ENCODE results near the gene PLXNB1.
"Not testable (repeated sequence)": the region's sequence is repeated elsewhere in the genome, so short reads cannot be mapped to it uniquely, and the experiment has no call there.

The PLXNB1 gene

DNA sequence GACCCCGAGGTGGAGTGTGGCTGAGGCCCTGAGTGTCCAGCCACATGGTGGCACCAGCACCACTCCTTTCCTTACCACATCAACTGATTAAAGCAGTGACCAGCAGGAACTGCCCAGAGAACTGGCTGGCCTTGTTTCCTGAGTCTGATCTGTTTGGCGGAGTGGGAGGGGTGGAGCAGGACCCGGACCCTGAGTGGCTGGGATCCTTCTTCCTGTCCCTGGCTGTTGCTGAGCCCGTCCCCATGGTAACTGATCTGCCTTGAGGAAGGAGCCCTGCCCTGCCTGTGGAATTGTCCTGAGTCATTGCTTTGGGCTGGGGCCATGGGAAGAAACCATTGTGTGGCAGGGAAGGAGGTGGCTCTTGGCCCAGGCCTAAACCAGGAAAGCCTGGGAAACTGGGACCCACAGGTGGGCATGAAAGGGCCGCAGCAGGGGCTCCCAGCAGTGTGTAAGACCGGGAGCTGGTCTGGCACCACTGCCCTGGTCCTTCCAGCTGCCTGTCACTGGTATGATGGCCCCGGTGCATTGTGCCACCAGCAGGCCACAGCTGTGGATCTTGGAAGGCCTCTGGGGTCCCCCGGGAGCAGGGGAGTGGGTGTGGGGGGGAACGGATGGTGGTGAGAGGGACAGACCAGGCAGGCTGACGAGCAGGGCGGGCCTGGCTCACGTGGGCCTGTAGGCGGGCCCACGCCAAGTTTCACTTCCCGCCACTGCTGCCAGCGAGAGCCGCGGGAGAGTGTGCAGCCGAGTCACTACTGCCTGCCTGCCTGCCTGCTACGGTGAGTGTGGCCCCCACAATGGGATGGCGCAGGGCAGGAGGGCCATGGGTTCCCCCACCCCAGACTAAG is 35.9 kb upstream of the PLXNB1 start:
- peak; percentile 100 for DNase-seq (ENCODE audit: low spot score)

DNA sequence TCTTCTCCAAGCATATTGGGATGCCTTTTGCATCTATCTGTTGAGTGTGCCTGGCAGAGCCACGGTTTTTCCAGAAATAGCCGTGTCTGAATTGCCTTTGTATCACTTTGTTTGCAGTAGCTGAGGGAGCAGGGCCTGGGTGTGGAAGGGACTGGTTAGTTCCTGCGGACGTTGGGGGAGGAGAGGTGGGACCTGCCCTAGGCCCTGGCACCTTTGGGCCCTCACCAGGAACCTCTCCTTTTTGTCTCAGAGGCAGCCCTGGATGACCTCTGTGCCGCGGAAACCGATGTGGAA is 35.3 kb upstream of the PLXNB1 start:
- no peak for DNase-seq (ENCODE audit: low spot score)

DNA sequence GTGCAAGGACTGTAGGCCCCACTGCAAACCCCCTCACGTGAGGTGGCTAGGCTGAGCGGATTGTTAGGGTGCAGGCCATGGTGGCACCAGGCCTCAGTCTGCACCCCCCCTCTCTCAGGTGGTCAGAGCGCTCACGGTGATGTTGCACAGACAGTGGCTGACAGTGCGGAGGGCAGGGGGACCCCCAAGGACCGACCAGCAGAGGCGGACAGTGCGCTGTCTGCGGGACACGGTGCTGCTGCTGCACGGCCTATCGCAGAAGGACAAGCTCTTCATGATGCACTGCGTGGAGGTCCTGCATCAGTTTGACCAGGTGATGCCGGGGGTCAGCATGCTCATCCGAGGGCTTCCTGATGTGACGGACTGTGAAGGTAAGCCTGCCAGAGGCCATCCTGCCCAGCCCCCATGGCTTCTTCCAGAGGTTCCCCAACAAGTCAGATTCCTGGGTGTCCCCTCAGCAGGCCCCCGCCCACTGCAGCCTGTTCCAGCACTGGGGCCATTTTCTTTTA is 34.9 kb upstream of the PLXNB1 start:
- DNase-seq (ENCODE audit: low spot score), result no peak

DNA sequence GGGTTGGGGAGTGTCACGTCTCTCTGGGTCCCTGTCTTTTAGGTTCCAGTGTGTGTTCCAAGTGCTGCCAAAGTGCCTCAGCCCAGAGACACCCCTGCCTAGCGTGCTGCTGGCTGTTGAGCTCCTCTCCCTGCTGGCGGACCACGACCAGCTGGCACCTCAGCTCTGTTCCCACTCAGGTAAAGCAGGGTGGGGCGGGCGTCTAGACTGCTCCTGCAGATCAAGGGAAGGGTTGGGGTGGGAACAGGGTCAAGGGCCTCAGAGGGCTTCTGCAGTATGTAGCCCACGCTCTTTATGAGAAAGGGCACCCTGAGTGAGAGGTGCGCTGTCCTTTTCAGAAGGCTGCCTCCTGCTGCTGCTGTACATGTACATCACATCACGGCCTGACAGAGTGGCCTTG is 33.8 kb upstream of the PLXNB1 start:
- DNase-seq (ENCODE audit: low spot score), result no peak

DNA sequence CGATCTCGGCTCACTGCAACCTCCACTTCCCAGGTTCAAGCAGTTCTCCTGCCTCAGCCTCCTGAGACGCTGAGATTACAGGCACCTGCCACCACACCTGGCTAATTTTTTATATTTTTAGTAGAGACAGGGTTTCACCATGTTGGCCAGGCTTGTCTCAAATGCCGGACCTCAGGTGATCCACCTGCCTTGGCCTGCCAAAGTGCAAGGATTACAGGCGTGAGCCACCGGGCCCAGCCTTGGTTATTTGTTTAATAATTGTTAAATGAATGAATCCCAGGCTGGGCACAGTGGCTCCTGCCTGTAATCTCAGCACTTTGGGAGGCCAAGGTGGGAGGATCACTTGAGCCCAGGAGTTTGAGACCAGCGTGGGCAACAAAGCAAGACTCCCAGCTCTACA is 31.9 kb upstream of the PLXNB1 start:
- not testable (repeated sequence) for DNase-seq (ENCODE audit: low spot score)

DNA sequence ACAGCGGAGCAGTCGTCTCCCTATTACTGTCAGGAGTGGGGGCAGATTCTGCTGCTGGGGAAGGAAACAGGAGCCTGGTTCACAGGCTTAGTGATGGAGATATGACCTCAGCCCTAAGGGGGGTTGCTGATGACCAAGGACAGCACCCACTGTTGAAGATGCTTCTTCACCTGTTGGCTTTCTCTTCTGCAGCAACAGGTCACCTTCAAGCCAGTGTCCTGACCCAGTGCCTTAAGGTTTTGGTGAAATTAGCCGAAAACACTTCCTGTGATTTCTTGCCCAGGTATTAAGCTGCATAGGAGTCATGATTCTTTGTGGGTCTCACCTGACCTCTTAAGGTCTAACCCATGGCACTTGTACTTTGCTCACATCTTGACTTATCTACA is 30.6 kb upstream of the PLXNB1 start:
- no peak for DNase-seq (ENCODE audit: low spot score)

DNA sequence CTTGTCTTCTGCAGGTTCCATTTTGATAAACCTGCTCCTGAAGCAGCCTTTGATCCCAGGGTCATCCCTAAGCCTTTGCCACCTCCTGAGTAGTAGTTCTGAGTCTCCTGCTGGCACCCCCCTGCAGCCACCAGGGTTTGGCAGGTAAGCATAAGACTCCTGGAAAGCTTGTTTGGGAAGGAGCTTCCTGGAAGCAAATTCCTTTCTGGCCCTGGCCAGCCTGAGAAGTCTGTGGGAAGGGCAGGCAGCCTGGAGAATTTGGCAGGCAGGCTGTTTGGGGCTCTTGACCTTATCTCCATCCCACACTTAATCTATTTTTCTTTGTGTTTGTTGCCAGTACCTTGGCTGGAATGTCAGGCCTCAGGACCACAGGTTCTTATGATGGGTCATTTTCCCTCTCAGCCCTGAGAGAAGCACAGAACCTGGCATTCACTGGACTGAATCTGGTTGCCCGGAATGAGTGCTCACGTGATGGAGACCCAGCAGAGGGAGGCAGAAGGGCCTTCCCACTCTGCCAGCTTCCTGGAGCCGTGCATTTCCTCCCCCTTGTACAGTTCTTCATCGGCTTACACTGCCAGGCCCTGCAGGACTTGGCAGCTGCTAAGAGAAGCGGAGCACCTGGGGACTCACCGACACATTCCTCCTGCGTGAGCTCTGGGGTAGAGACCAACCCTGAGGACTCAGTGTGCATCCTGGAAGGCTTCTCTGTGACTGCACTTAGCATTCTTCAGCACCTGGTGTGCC is 30.1 kb upstream of the PLXNB1 start:
- DNase-seq (ENCODE audit: low spot score), result no peak

DNA sequence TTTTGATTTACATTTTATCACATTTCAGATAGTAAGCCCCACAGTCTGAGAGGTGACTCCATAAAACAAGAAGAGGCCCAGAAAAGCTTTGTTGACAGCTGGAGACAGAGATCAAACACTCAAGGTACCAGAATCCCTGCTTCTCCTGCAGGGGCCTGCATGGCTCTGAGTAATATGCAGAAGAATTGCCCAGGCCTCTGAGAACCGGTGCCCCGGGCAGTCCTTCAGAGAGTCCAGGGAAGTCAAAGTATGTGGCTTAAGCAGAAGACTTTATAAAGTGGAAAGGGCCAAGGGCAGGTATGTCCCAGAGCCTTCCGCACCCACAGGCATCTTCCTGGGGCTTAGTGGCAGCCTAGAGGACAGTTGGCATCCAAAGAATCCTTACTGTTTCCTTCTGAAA is 29.4 kb upstream of the PLXNB1 start:
- no peak for DNase-seq (ENCODE audit: low spot score)

DNA sequence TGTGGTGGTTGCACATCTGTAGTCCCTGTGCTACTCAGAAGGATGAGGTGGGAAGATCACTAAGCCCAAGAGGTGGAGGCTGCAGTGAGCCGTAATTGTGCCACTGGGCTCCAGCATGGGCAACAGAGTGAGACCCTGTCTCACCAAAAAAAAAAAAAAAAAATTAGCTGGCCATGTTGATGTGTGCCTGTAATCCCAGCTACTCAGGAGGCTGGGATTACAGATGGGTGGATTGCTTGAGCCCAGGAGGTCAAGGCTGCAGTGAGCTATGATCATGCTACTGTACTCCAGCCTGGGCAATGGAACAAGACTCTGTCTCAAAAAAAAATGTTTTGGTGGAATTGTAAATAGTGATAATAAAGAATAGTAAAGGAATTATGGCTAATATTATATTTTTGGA is 26.6 kb upstream of the PLXNB1 start:
- DNase-seq (ENCODE audit: low spot score), result no peak

DNA sequence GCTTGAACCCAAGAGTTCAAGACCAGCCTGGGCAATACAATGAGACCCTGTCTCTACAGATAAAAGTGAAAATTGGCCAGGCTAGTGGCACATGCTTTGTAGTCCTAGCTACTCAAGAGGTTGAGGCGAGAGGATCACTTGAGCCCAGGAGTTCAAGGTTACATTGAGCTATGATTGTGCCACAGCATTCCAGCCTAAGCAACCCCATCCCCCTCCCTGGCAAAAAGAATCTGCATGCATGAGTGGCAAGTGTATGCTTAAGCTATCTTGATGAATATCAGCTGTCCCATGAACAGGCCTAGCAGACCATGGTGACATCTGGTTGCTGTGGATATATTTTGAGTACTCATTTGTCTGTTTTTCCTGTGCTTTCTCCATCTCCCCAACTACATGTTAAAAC is 21.4 kb upstream of the PLXNB1 start:
- no peak for DNase-seq (ENCODE audit: low spot score)

DNA sequence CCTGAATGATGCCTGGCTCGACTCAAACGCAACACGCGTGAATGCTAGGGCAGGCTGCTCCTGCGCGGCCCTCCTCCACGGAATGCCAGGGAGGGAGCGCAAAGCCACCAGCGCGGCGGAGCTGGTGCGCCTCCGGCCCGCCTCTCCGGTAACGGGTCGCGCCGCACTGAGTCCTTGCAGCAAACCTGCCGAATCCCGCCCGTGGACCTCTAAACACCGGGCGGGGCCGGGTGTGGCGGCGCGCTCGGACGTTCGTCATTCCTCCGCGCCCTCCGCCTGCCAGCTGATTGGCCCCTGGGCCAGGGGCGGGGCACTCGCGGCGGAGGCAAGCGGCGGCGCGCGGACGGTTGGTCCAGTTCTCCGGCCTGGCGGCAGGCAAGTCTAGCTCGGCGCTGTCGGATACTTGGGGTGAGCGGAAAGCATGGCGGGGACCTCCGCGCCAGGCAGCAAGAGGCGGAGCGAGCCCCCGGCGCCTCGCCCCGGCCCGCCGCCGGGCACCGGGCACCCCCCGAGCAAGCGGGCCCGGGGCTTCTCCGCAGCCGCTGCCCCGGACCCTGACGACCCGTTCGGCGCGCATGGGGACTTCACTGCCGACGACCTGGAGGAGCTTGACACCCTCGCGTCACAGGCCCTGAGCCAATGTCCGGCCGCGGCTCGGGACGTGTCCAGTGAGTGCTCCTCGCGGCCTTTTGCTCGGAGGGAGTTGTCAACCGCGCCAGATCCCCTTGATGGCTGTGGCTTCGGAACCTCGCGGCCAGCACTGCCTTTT is 16.7 kb upstream of the PLXNB1 start, which contains the start of gene ATRIP:
TSS of gene ATRIP (plus strand) at position 313 of the 769 bp plus-strand sequence. CDS start at position 422, 109 bp downstream.
- DNase-seq (ENCODE audit: low spot score), result peak; percentile 85

DNA sequence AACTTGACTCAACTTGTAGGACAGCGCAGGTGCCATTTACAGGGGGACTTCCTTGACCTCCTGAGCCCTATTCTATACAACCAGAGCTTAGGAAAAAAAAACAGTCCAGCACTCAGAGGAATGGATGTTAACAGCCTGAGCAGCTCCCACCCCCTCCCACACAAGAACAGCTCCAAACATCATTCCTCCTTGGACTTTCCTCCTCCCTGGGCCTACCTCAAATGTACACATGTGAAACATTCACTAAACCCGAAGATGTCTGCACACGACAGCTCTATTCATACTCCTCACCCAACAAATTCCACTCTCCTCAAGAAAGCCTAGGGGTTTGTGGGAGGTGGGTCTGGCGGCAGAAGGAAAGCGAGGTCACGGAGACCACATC is 16.1 kb upstream of the PLXNB1 start:
- DNase-seq (ENCODE audit: low spot score), result no peak

DNA sequence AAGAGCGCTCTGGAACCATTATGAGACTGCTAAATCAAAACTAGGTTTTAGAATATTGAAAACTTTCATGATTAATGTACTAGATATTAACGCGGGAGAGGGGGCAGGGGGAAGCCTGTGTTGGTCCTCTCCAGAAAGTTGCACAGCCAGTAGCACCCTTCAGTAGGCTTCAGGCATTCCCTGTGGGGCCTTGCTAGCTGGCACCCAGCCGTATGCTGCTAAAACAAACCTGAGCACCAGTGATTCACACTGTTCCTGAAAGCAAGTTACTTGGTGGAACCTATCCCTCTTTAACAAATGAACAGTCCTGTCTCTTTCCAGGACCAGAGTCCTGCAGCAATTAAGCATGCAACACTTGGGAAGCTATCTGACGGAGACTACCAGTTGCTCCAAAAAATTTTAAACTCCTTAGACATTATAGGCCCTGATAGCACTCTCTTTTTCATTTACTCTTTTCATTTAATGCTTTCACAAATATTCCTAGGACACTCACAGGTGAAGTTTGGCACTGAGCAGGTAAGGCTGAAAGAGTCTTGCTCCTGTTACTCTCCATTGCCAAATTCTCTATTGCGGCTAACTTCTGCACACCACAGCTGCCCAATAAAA is 15.5 kb upstream of the PLXNB1 start:
- no peak for DNase-seq (ENCODE audit: low spot score)

DNA sequence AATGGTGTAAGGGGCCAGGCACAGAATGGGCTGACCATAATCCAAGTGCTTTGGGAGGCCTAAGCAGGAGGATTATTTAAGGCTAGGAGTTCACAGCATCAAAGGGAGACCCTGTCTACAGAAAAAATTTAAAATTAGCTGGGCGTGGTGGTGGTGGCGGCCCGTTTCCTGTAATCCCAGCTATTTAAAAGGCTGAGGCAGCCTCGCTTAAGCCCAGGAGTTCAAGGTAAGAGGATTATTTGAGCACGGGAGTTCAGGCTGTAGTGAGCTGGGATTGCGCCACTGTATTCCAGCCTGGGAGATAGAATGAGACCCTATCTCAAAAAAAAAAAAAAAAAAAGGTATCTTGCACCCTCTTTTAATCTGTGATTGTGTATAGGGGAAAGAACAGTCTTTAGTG is 12.1 kb upstream of the PLXNB1 start:
- DNase-seq (ENCODE audit: low spot score), result no peak

DNA sequence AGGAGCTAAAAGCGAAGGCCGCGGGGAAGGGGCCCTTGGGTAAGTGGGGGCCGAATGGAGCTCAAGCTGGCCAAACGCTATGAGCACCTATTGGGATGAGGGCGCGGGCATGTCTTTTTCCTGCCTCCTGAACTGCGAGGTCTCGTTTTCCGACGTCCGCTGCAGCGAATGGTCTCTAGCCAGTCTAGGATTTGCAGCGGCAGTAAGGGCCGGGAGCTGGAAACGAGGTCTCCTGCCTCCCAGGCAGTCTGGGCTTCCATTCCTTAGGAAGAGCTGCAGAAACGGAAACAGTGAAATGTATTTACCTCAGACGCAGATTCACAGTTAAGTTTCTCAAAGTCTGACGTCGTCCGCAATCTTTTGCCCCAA is 10.7 kb upstream of the PLXNB1 start:
- peak; percentile 32 for DNase-seq (ENCODE audit: low spot score)

DNA sequence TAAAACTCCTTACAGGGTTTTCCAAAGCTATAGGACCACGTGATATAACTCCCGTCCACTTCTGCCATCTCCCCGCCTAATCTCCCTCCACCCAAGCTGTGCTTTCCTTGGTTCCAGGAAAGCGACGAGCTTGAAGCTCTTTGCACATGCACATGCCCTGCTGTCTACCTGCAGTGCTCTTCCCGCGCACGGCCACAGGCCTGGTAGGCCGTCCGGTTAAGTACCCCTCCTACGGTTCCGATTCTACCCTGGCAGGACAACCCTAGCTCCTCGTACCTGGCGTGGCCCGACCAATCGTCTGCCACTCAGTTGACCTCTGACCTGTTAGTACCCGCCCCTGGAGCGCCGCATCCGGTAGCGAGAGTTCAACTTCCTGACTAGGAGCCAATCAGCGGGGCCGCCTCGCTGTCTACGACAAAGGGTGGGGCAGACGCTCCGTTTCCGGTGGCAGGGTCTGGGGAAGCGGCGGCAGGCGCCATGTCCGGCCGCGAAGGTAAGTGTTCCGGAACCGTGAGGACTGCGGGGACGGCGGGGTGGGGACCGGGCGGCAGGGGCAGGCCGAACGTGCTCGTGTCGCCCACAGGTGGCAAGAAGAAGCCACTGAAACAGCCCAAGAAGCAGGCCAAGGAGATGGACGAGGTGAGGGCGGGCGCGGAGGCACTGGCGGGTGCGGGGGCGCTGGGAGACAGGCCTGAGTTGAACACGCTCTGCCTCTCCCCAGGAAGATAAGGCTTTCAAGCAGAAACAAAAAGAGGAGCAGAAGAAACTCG is 10.1 kb upstream of the PLXNB1 start, which contains the start of the genes CCDC51 and TMA7:
TSS of gene CCDC51 (minus strand) at position 300 of the 770 bp plus-strand sequence. CDS start 4,991 bp downstream, outside the sequence.
TSS of gene TMA7 (plus strand) at position 438 of the 770 bp plus-strand sequence. CDS start at position 478, 40 bp downstream.
- DNase-seq (ENCODE audit: low spot score), result peak; percentile 95

DNA sequence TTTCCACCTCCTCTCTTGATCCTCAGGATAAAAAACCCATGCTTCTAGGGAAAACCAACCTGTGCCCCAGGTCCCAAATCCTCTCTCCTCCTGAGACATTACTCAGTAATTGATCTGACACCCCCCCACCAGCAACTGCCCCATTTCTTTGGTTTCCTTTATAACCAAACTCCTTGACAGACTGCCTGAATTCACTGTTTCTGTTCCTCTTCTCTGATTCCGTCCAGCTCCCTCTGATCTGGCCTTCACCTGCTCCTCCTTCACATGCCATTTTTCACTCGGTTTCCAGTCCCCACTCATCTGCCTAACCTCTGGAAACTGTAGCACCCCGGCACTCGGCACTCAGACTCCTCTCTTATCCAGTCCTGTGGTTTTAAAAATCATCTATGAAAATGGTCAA is 7.9 kb upstream of the PLXNB1 start:
- DNase-seq (ENCODE audit: low spot score), result no peak

DNA sequence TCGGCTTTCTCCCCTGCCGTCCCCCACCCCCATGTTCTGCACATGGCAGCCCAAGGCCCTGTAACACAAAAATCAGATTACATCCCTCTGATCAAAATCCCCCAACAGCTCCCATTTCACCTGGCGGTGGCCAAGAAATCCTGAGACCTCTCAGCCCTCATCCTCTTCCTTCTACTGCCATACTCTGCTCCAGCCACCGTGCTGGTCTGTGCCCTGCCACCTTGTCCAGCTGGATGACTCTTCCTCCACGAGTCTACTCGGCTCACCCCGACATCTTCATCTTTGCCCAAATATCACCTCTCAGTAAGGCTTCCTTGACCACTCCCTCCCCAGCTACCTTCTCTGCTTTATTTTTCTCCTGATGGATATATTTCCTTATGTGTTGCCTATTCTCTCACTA is 7.0 kb upstream of the PLXNB1 start:
- no peak for DNase-seq (ENCODE audit: low spot score)

DNA sequence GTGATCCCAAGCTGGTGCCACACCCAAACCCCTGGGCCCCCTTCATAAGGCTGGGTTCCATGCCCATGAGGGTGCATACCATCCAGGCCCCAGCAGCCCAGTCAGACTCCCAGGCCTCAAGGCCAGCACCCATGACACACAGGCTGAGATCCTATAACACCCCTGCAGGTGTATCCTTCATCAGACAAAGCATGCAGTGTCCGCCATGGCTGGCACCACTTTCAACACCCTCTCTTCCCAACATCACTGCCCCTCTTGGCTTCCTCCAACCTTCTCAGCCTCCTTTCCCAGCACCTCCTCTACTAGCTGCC is 6.5 kb upstream of the PLXNB1 start:
- DNase-seq (ENCODE audit: low spot score), result no peak

DNA sequence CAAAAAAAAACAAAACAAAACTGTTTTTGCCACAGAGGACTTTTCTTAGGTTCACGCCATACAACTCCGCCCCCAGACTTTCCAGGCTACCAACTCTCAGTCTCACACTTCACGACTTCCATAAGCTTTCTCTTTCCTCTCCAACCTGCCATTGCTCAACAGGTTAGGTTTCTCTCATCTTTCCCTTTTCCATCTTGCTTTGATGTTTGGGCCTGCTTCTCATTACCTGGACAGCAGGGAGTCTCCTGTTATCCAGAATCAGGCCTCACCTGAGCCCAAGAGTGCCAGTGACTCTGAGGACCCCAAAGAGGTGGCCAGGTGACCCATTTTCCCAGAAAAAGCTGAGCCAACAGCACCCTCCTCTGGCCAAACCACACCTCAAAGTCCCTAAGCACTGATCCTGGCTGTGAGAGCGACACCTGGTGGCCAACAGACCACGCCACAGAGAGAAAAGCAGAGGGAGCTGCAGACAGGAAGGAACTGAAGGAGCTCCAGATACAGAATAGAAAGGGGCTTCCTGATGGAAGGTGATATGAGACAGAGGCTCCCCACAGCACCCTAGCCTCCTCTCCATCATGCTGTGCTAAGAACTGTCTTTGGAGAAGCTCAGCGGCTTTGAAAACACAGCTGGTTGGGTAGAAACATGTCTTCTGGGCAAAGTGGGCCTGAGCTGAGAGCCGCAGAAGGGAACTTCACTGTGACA is 6.0 kb upstream of the PLXNB1 start:
- peak; percentile 80 for DNase-seq (ENCODE audit: low spot score)

DNA sequence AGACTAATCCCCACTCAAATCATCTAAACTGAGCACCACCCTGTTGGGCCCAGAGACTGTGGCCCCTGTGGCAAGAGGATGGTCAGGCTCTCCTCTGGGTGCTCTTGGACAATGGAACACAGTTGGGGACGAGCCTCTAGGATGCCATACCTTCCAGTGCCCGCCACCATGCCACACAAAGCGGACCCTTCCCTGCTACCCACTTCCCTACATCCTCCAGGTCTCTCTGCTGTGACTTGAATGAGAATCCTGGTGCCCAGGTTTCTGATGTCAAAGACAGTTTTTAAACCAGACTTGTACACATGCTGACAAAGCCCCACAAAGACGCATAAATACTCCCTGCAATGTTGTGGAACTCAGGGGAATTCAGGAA is 5.3 kb upstream of the PLXNB1 start:
- DNase-seq (ENCODE audit: low spot score), result no peak

Measured in kidney capillary endothelial cell (primary cell).